HEK293 (cell line): ENCODE results near the gene UBXN4.

ENCODE experiments used
- CTCF ChIA-PET: fragments of 350-600 bp; formaldehyde crosslinking; extraction: SDS; loops from one replicate; lab custom pipeline; 2021; ENCODE audit warnings: antibody characterized with exemption; lab: Yijun Ruan, JAX
- POLR2A ChIA-PET: fragments of 300-600 bp; formaldehyde crosslinking; extraction: SDS; loops from one replicate; lab custom pipeline; 2020; ENCODE audit warnings: antibody characterized with exemption, inconsistent platforms; lab: Yijun Ruan, JAX
- H3K27ac ChIP-seq: fragments of 200-500 bp; sonication (Bioruptor generic); 2 replicates; pipeline ENCODE4 v1.5.1; 2014; ENCODE audit warnings: low read depth, low read length, control low read depth, inconsistent platforms; ENCODE audit errors: extremely low read depth
- H3K36me3 ChIP-seq, 2 experiments: fragments of 200-500 bp in 1 of 2; sonication (Bioruptor generic) in 1 of 2; 1 replicate in 1 of 2; 2 replicates in 1 of 2; pipeline ENCODE4 v1.5.1; 2014 to 2017; ENCODE audit warnings: inconsistent platforms in 2 of 2, low read length in 2 of 2; ENCODE audit not compliant: control insufficient read depth in 2 of 2, insufficient read depth in 1 of 2
- H3K4me1 ChIP-seq: fragments of 200-500 bp; sonication (Bioruptor generic); 2 replicates; pipeline ENCODE4 v1.5.1; 2014; ENCODE audit warnings: mild to moderate bottlenecking, low read length, inconsistent platforms; ENCODE audit not compliant: control insufficient read depth, insufficient read depth
- H3K4me3 ChIP-seq: 2 replicates; pipeline ENCODE4 v1.5.1; 2011; ENCODE audit warnings: low read depth, mild to moderate bottlenecking, control low read depth, low read length, moderate library complexity
- H3K9me3 ChIP-seq: fragments of 200-500 bp; sonication (Bioruptor generic); 2 replicates; pipeline ENCODE4 v1.5.1; 2014; ENCODE audit warnings: low read depth, low read length, inconsistent platforms; ENCODE audit not compliant: control insufficient read depth, insufficient read depth
- GFI1B ChIP-seq: fragments of 450-650 bp; formaldehyde crosslinking; IDR thresholded peaks from 2 replicates; pipeline ENCODE4 v1.5.1; 2016; ENCODE audit warnings: missing biosample characterization, missing genetic modification characterization
- KLF1 ChIP-seq: fragments of 450-650 bp; formaldehyde crosslinking; IDR thresholded peaks from 2 replicates; pipeline ENCODE4 v1.5.1; 2016; ENCODE audit warnings: missing biosample characterization, missing genetic modification characterization
- PBX3 ChIP-seq: sonication (generic); formaldehyde crosslinking; IDR thresholded peaks from 2 replicates; pipeline ENCODE4 v1.8.1; 2022; ENCODE audit warnings: mild to moderate bottlenecking, moderate library complexity, missing genetic modification reagents
- PRDM6 ChIP-seq: fragments of 450-650 bp; formaldehyde crosslinking; IDR thresholded peaks from 2 replicates; pipeline ENCODE4 v1.5.1; 2017; ENCODE audit warnings: missing biosample characterization, missing genetic modification characterization
- RBAK ChIP-seq: fragments of 450-650 bp; formaldehyde crosslinking; IDR thresholded peaks from 2 replicates; pipeline ENCODE4 v1.5.1; 2016; ENCODE audit warnings: missing biosample characterization, missing genetic modification characterization
- REPIN1 ChIP-seq: fragments of 450-650 bp; formaldehyde crosslinking; IDR thresholded peaks from 2 replicates; pipeline ENCODE4 v1.5.1; 2017; ENCODE audit warnings: missing biosample characterization, missing genetic modification characterization, low read depth
- REST ChIP-seq: fragments of 450-650 bp; formaldehyde crosslinking; IDR thresholded peaks from 2 replicates; pipeline ENCODE4 v1.5.1; 2016; ENCODE audit warnings: missing biosample characterization, missing genetic modification characterization
- SETDB1 ChIP-seq: IDR thresholded peaks from one replicate; pipeline ENCODE4 v1.6.1; 2017; ENCODE audit warnings: mild to moderate bottlenecking, low read length, moderate library complexity, mixed read lengths; ENCODE audit not compliant: insufficient read length
- ZBTB1 ChIP-seq: fragments of 450-650 bp; formaldehyde crosslinking; IDR thresholded peaks from 2 replicates; pipeline ENCODE4 v1.5.1; 2016; ENCODE audit warnings: missing biosample characterization, missing genetic modification characterization
- ZBTB20 ChIP-seq: fragments of 450-650 bp; formaldehyde crosslinking; IDR thresholded peaks from 2 replicates; pipeline ENCODE4 v1.5.1; 2016; ENCODE audit warnings: missing biosample characterization, missing genetic modification characterization
- ZBTB49 ChIP-seq: fragments of 450-650 bp; formaldehyde crosslinking; IDR thresholded peaks from 2 replicates; pipeline ENCODE4 v1.5.1; 2016; ENCODE audit warnings: missing biosample characterization, missing genetic modification characterization, low read depth
- ZFP41 ChIP-seq: fragments of 450-650 bp; formaldehyde crosslinking; IDR thresholded peaks from 2 replicates; pipeline ENCODE4 v1.5.1; 2016; ENCODE audit warnings: missing biosample characterization, missing genetic modification characterization, borderline replicate concordance
- ZNF211 ChIP-seq: fragments of 450-650 bp; formaldehyde crosslinking; IDR thresholded peaks from 2 replicates; pipeline ENCODE4 v1.5.1; 2016; ENCODE audit warnings: low read depth, missing biosample characterization, missing genetic modification characterization
- ZNF488 ChIP-seq: fragments of 450-650 bp; formaldehyde crosslinking; IDR thresholded peaks from 2 replicates; pipeline ENCODE4 v1.5.1; 2016; ENCODE audit warnings: missing biosample characterization, missing genetic modification characterization
- ZNF514 ChIP-seq: fragments of 450-650 bp; formaldehyde crosslinking; IDR thresholded peaks from 2 replicates; pipeline ENCODE4 v1.5.1; 2016; ENCODE audit warnings: missing biosample characterization, missing genetic modification characterization
- ZNF549 ChIP-seq: fragments of 450-650 bp; IDR thresholded peaks from 2 replicates; pipeline ENCODE4 v1.5.1; 2018; ENCODE audit warnings: missing biosample characterization, missing genetic modification characterization, mild to moderate bottlenecking, inconsistent platforms, moderate library complexity
- ZNF600 ChIP-seq: fragments of 450-650 bp; formaldehyde crosslinking; IDR thresholded peaks from 2 replicates; pipeline ENCODE4 v1.5.1; 2016; ENCODE audit warnings: missing biosample characterization, missing genetic modification characterization
- ZNF692 ChIP-seq: fragments of 450-650 bp; formaldehyde crosslinking; IDR thresholded peaks from 2 replicates; pipeline ENCODE4 v1.5.1; 2016; ENCODE audit warnings: missing biosample characterization, missing genetic modification characterization
- ZNF76 ChIP-seq: fragments of 450-650 bp; formaldehyde crosslinking; IDR thresholded peaks from 2 replicates; pipeline ENCODE4; 2016; ENCODE audit warnings: low read depth, missing biosample characterization, missing genetic modification characterization, borderline replicate concordance
- ZNF830 ChIP-seq: fragments of 450-650 bp; IDR thresholded peaks from 2 replicates; pipeline ENCODE4 v1.5.0; 2018; ENCODE audit warnings: missing biosample characterization, missing genetic modification characterization, low read depth, mild to moderate bottlenecking, moderate library complexity

Gene UBXN4

GRCh38 chr2:135732561-135732960 is 9.1 kb upstream of the UBXN4 start:
- ChIA-PET POLR2A (no interaction called here), CTCF (interaction anchor here (1.1 kb wide), 1 partner anchor 669 kb away, joined by 3 read pairs; no protein-coding TSS in a partner anchor)
- TF ChIP-seq ZBTB1 (no peak), ZNF692 (tag by site-specific recombination) (no peak), PRDM6 (no peak), ZNF830 (tag by site-specific recombination) (no peak), RBAK (no peak), ZFP41 (tag by site-specific recombination) (no peak), ZBTB49 (no peak), SETDB1 (no peak), ZBTB20 (tag by site-specific recombination) (no peak), ZNF600 (tag by site-specific recombination) (no peak), ZNF549 (tag by site-specific recombination) (no peak), ZNF76 (no peak)
- H3K4me3 ChIP-seq: no peak overlapping the region
- H3K36me3 ChIP-seq: no peaks in the 10 kb centered on the region
- H3K9me3 ChIP-seq: no peaks in the 10 kb centered on the region
- no peak overlapping the region for H3K27ac ChIP-seq
- no peaks in the 10 kb centered on the region for H3K4me1 ChIP-seq

- Histone ChIP-seq H3K9me3 (no peaks in the 10 kb centered on the region), H3K4me1 (no peaks in the 10 kb centered on the region), H3K36me3 (no peaks in the 10 kb centered on the region), H3K27ac (no peak overlapping the region), H3K4me3 (no peak overlapping the region)
- ChIA-PET POLR2A (interaction anchor here (0.7 kb wide), 1 partner anchor 22 kb away, joined by 3 read pairs; no protein-coding TSS in a partner anchor), CTCF (interaction anchor here (0.7 kb wide), 1 partner anchor 691 kb away, joined by 5 read pairs; no protein-coding TSS in a partner anchor)
- no peak for TF ChIP-seq REST
- no peak for TF ChIP-seq REPIN1 (tag by site-specific recombination)
- no peak for TF ChIP-seq SETDB1
- TF ChIP-seq ZNF211 (tag by site-specific recombination): no peak
- TF ChIP-seq GFI1B: no peak
- TF ChIP-seq ZNF488: no peak
- TF ChIP-seq ZNF692 (tag by site-specific recombination): no peak
- no peak for TF ChIP-seq KLF1
- no peak for TF ChIP-seq ZNF514 (tag by site-specific recombination)
- no peak for TF ChIP-seq PBX3 (CRISPR knock-in tag)
Measured at GRCh38 chr2:135733045-135733444, 8.6 kb upstream of the UBXN4 start.
